ENCODE data around the gene ACTA2.

ACTA2 gene

GRCh38 chr10:88920986-88921593 is 31.5 kb downstream of the ACTA2 start:
- H3K27ac ChIP-seq (ENCODE audit: low read depth, low read length), result no peak overlapping the region
- H3K27me3 ChIP-seq (ENCODE audit: control insufficient read depth, insufficient read depth, low read length), result no peaks in the 10 kb centered on the region
- no peak overlapping the region for H3K9ac ChIP-seq (ENCODE audit: low read length)
- no peak overlapping the region for H3K4me3 ChIP-seq (ENCODE audit: low read depth, low read length)
- no peaks in the 10 kb centered on the region for H3K36me3 ChIP-seq (ENCODE audit: control insufficient read depth, insufficient read depth, low read length)
- no peaks in the 10 kb centered on the region for H3K4me1 ChIP-seq (ENCODE audit: control insufficient read depth, insufficient read depth, low read length)
- H3K9me3 ChIP-seq (ENCODE audit: control insufficient read depth, insufficient read depth, low read depth, low read length), result no peaks in the 10 kb centered on the region

- H3K4me1 ChIP-seq (ENCODE audit: control insufficient read depth, insufficient read depth, low read length), result no peaks in the 10 kb centered on the region
- H3K4me3 ChIP-seq (ENCODE audit: low read depth, low read length), result no peak overlapping the region
- H3K27ac ChIP-seq (ENCODE audit: low read depth, low read length), result no peak overlapping the region
- H3K9ac ChIP-seq (ENCODE audit: low read length), result no peak overlapping the region
- H3K27me3 ChIP-seq (ENCODE audit: control insufficient read depth, insufficient read depth, low read length), result no peaks in the 10 kb centered on the region
- no peaks in the 10 kb centered on the region for H3K36me3 ChIP-seq (ENCODE audit: control insufficient read depth, insufficient read depth, low read length)
- no peaks in the 10 kb centered on the region for H3K9me3 ChIP-seq (ENCODE audit: control insufficient read depth, insufficient read depth, low read depth, low read length)
These were observed 32.4 kb downstream of the ACTA2 start for GRCh38 chr10:88920198-88920597.

- H3K9ac ChIP-seq (ENCODE audit: low read length), result no peak overlapping the region
- H3K4me1 ChIP-seq (ENCODE audit: control insufficient read depth, insufficient read depth, low read length), result no peaks in the 10 kb centered on the region
These were observed 33.5 kb downstream of the ACTA2 start for GRCh38 chr10:88919041-88919440.

GRCh38 chr10:88918191-88918905 is 34.2 kb downstream of the ACTA2 start:
- Histone ChIP-seq H3K36me3 (ENCODE audit: control insufficient read depth, insufficient read depth, low read length) (no peaks in the 10 kb centered on the region), H3K4me3 (ENCODE audit: low read depth, low read length) (no peak overlapping the region), H3K4me1 (ENCODE audit: control insufficient read depth, insufficient read depth, low read length) (no peaks in the 10 kb centered on the region), H3K27me3 (ENCODE audit: control insufficient read depth, insufficient read depth, low read length) (no peaks in the 10 kb centered on the region), H3K9ac (ENCODE audit: low read length) (no peak overlapping the region), H3K9me3 (ENCODE audit: control insufficient read depth, insufficient read depth, low read depth, low read length) (no peaks in the 10 kb centered on the region), H3K27ac (ENCODE audit: low read depth, low read length) (no peak overlapping the region)

More at GRCh38 chr10:88919041-88919440, 33.5 kb downstream of the ACTA2 start:
- H3K27ac ChIP-seq (ENCODE audit: low read depth, low read length), result no peak overlapping the region
- H3K36me3 ChIP-seq (ENCODE audit: control insufficient read depth, insufficient read depth, low read length), result no peaks in the 10 kb centered on the region
- no peaks in the 10 kb centered on the region for H3K9me3 ChIP-seq (ENCODE audit: control insufficient read depth, insufficient read depth, low read depth, low read length)
- no peaks in the 10 kb centered on the region for H3K27me3 ChIP-seq (ENCODE audit: control insufficient read depth, insufficient read depth, low read length)
- H3K4me3 ChIP-seq (ENCODE audit: low read depth, low read length), result no peak overlapping the region

- no peaks in the 10 kb centered on the region for H3K36me3 ChIP-seq (ENCODE audit: control insufficient read depth, insufficient read depth, low read length)
- no peak overlapping the region for H3K4me3 ChIP-seq (ENCODE audit: low read depth, low read length)
- no peak overlapping the region for H3K9ac ChIP-seq (ENCODE audit: low read length)
These were observed 35.6 kb downstream of the ACTA2 start for GRCh38 chr10:88916986-88917385.

GRCh38 chr10:88916231-88916630 is 36.3 kb downstream of the ACTA2 start:
- Histone ChIP-seq H3K9ac (ENCODE audit: low read length) (no peak overlapping the region), H3K4me3 (ENCODE audit: low read depth, low read length) (no peak overlapping the region), H3K27ac (ENCODE audit: low read depth, low read length) (no peak overlapping the region), H3K27me3 (ENCODE audit: control insufficient read depth, insufficient read depth, low read length) (no peaks in the 10 kb centered on the region), H3K4me1 (ENCODE audit: control insufficient read depth, insufficient read depth, low read length) (no peaks in the 10 kb centered on the region), H3K9me3 (ENCODE audit: control insufficient read depth, insufficient read depth, low read depth, low read length) (no peaks in the 10 kb centered on the region), H3K36me3 (ENCODE audit: control insufficient read depth, insufficient read depth, low read length) (no peaks in the 10 kb centered on the region)

More at GRCh38 chr10:88916986-88917385, 35.6 kb downstream of the ACTA2 start:
- H3K9me3 ChIP-seq (ENCODE audit: control insufficient read depth, insufficient read depth, low read depth, low read length), result no peaks in the 10 kb centered on the region
- H3K4me1 ChIP-seq (ENCODE audit: control insufficient read depth, insufficient read depth, low read length), result no peaks in the 10 kb centered on the region
- no peaks in the 10 kb centered on the region for H3K27me3 ChIP-seq (ENCODE audit: control insufficient read depth, insufficient read depth, low read length)
- H3K27ac ChIP-seq (ENCODE audit: low read depth, low read length), result no peak overlapping the region

- no peak overlapping the region for H3K9ac ChIP-seq (ENCODE audit: low read length)
- no peaks in the 10 kb centered on the region for H3K27me3 ChIP-seq (ENCODE audit: control insufficient read depth, insufficient read depth, low read length)
These were observed 36.8 kb downstream of the ACTA2 start for GRCh38 chr10:88915781-88916180.

GRCh38 chr10:88913788-88914187 is 38.8 kb downstream of the ACTA2 start:
- Histone ChIP-seq H3K4me1 (ENCODE audit: control insufficient read depth, insufficient read depth, low read length) (no peaks in the 10 kb centered on the region), H3K9me3 (ENCODE audit: control insufficient read depth, insufficient read depth, low read depth, low read length) (no peaks in the 10 kb centered on the region), H3K36me3 (ENCODE audit: control insufficient read depth, insufficient read depth, low read length) (no peaks in the 10 kb centered on the region), H3K4me3 (ENCODE audit: low read depth, low read length) (no peak overlapping the region), H3K9ac (ENCODE audit: low read length) (no peak overlapping the region), H3K27me3 (ENCODE audit: control insufficient read depth, insufficient read depth, low read length) (no peaks in the 10 kb centered on the region), H3K27ac (ENCODE audit: low read depth, low read length) (no peak overlapping the region)

More at GRCh38 chr10:88915781-88916180, 36.8 kb downstream of the ACTA2 start:
- no peaks in the 10 kb centered on the region for H3K36me3 ChIP-seq (ENCODE audit: control insufficient read depth, insufficient read depth, low read length)
- no peak overlapping the region for H3K4me3 ChIP-seq (ENCODE audit: low read depth, low read length)
- no peaks in the 10 kb centered on the region for H3K9me3 ChIP-seq (ENCODE audit: control insufficient read depth, insufficient read depth, low read depth, low read length)
- no peak overlapping the region for H3K27ac ChIP-seq (ENCODE audit: low read depth, low read length)
- H3K4me1 ChIP-seq (ENCODE audit: control insufficient read depth, insufficient read depth, low read length), result no peaks in the 10 kb centered on the region

GRCh38 chr10:88913127-88913526 is 39.4 kb downstream of the ACTA2 start:
- Histone ChIP-seq H3K27me3 (ENCODE audit: control insufficient read depth, insufficient read depth, low read length) (no peaks in the 10 kb centered on the region), H3K9ac (ENCODE audit: low read length) (no peak overlapping the region), H3K4me1 (ENCODE audit: control insufficient read depth, insufficient read depth, low read length) (no peaks in the 10 kb centered on the region), H3K9me3 (ENCODE audit: control insufficient read depth, insufficient read depth, low read depth, low read length) (no peaks in the 10 kb centered on the region), H3K4me3 (ENCODE audit: low read depth, low read length) (no peak overlapping the region), H3K27ac (ENCODE audit: low read depth, low read length) (no peak overlapping the region), H3K36me3 (ENCODE audit: control insufficient read depth, insufficient read depth, low read length) (no peaks in the 10 kb centered on the region)

- H3K9ac ChIP-seq (ENCODE audit: low read length), result no peak overlapping the region
- no peaks in the 10 kb centered on the region for H3K36me3 ChIP-seq (ENCODE audit: control insufficient read depth, insufficient read depth, low read length)
- H3K9me3 ChIP-seq (ENCODE audit: control insufficient read depth, insufficient read depth, low read depth, low read length), result no peaks in the 10 kb centered on the region
- H3K27me3 ChIP-seq (ENCODE audit: control insufficient read depth, insufficient read depth, low read length), result no peaks in the 10 kb centered on the region
- H3K4me1 ChIP-seq (ENCODE audit: control insufficient read depth, insufficient read depth, low read length), result no peaks in the 10 kb centered on the region
- H3K27ac ChIP-seq (ENCODE audit: low read depth, low read length), result no peak overlapping the region
- H3K4me3 ChIP-seq (ENCODE audit: low read depth, low read length), result no peak overlapping the region
These were observed 40.7 kb downstream of the ACTA2 start for GRCh38 chr10:88911851-88912250.

- no peak overlapping the region for H3K27ac ChIP-seq (ENCODE audit: low read depth, low read length)
- H3K9me3 ChIP-seq (ENCODE audit: control insufficient read depth, insufficient read depth, low read depth, low read length), result no peaks in the 10 kb centered on the region
- H3K27me3 ChIP-seq (ENCODE audit: control insufficient read depth, insufficient read depth, low read length), result no peaks in the 10 kb centered on the region
- H3K36me3 ChIP-seq (ENCODE audit: control insufficient read depth, insufficient read depth, low read length), result no peaks in the 10 kb centered on the region
- H3K9ac ChIP-seq (ENCODE audit: low read length), result no peak overlapping the region
- no peaks in the 10 kb centered on the region for H3K4me1 ChIP-seq (ENCODE audit: control insufficient read depth, insufficient read depth, low read length)
- H3K4me3 ChIP-seq (ENCODE audit: low read depth, low read length), result no peak overlapping the region
These were observed 41.5 kb downstream of the ACTA2 start for GRCh38 chr10:88911116-88911515.
